ENCODE measurements around the gene MAP1B. TPM values are rescaled to one million over a fixed set of nuclear protein-coding genes. Genes with fewer than 3 reads are reported as not detected.

Gene MAP1B
- total and polyA plus RNA-seq, 10 of the 15 experiments (the other 5 are each of a cell fraction or from before 2014, with no cell fraction given), result 0.02 to 0.81 (median 0.06) TPM; not detected in 1

GRCh38 chr5:72251386-72251785 is 144.1 kb downstream of the MAP1B start (continued):
- no peak for TF ChIP-seq CEBPZ (IDR thresholded peaks at IDR 0.05; ENCODE audit: low read depth, low read length)

DNA sequence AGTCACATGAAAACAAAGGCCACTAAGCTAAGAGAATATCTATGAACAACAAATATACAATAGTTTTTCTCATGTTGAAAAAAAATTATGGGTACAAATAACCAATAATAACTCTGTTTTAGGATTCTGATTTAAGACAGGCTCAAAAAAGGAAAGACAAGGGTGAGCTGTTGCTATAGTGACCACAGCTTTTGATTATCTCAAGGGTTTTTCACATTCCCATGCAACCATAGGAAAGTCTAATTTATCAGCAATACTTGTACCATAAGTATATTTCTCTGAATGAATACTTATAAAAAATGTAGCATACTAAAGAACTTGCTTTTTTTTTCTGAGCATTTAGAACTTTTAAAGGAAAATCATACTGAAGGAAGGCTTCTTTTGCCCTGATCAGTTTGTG is 144.7 kb downstream of the MAP1B start:
- Histone ChIP-seq H3K4me3 (no peak overlapping the region), H3K79me2 (ENCODE audit: control insufficient read depth, insufficient read depth, low read length) (no peaks in the 10 kb centered on the region; the same call in none of the 2 replicates), H3K9me3 (replicated peaks; ENCODE audit: control insufficient read depth, insufficient read depth, low read length) (no peaks in the 10 kb centered on the region), H3K9ac (ENCODE audit: control insufficient read depth, insufficient read depth, low read length) (no peak overlapping the region), H3K36me3 (ENCODE audit: control insufficient read depth in 2 of 2, insufficient read depth in 2 of 2, low read length in 1 of 2) (peaks cover 3 to 5% of the 10 kb centered on the region in 2 experiments), H3K27me3 (replicated peaks in 1 of 2; ENCODE audit: control insufficient read depth in 2 of 2, insufficient read depth in 2 of 2, low read length in 1 of 2) (no peaks in the 10 kb centered on the region), H3K4me1 (ENCODE audit: control insufficient read depth, insufficient read depth, low read length) (peaks cover 2% of the 10 kb centered on the region; the same call in 1 of the 2 replicates), H2AFZ (ENCODE audit: control insufficient read depth, low read depth, low read length) (no peak overlapping the region), H4K20me1 (ENCODE audit: control insufficient read depth, insufficient read depth) (no peaks in the 10 kb centered on the region), H3K4me2 (ENCODE audit: control insufficient read depth, insufficient read depth) (no peak overlapping the region), H3K27ac (ENCODE audit: control insufficient read depth, insufficient read depth) (no peak overlapping the region)
- RAD21 ChIA-PET (ENCODE audit: unreplicated experiment), result no interaction called here
- BruUV-seq (replicated peaks), result no TSS peak
- SMC1A ChIA-PET (ENCODE audit: uncharacterized antibody, unreplicated experiment), result interaction anchor here (0.7 to 1.3 kb wide), 2 partner anchors 17 to 70 kb away, joined by 3 to 5 read pairs; no protein-coding TSS in a partner anchor
- DNase-seq (ENCODE audit: low read depth, low spot score) (no peak), FAIRE-seq (no peak), ATAC-seq (no peak)
- TF ChIP-seq CHD4 (IDR thresholded peaks at IDR 0.05) (no peak), NKRF (conservative IDR thresholded peaks at IDR 0.05) (no peak), NFIC (IDR thresholded peaks at IDR 0.05; ENCODE audit: low read depth, low read length) (no peak), STAT3 (IDR thresholded peaks at IDR 0.05; ENCODE audit: low read depth, low read length) (no peak), FOS (IDR thresholded peaks at IDR 0.05; ENCODE audit: borderline replicate concordance, extremely low read depth, insufficient read length) (no peak), ZBED1 (IDR thresholded peaks at IDR 0.05; ENCODE audit: borderline replicate concordance) (no peak), EZH2 (IDR thresholded peaks at IDR 0.05; ENCODE audit: borderline replicate concordance, control insufficient read depth, low read depth, low read length) (no peak), SMAD1 (IDR thresholded peaks at IDR 0.05; ENCODE audit: low read depth, partially characterized antibody) (no peak)
- TF ChIP-seq, protein P1, sequence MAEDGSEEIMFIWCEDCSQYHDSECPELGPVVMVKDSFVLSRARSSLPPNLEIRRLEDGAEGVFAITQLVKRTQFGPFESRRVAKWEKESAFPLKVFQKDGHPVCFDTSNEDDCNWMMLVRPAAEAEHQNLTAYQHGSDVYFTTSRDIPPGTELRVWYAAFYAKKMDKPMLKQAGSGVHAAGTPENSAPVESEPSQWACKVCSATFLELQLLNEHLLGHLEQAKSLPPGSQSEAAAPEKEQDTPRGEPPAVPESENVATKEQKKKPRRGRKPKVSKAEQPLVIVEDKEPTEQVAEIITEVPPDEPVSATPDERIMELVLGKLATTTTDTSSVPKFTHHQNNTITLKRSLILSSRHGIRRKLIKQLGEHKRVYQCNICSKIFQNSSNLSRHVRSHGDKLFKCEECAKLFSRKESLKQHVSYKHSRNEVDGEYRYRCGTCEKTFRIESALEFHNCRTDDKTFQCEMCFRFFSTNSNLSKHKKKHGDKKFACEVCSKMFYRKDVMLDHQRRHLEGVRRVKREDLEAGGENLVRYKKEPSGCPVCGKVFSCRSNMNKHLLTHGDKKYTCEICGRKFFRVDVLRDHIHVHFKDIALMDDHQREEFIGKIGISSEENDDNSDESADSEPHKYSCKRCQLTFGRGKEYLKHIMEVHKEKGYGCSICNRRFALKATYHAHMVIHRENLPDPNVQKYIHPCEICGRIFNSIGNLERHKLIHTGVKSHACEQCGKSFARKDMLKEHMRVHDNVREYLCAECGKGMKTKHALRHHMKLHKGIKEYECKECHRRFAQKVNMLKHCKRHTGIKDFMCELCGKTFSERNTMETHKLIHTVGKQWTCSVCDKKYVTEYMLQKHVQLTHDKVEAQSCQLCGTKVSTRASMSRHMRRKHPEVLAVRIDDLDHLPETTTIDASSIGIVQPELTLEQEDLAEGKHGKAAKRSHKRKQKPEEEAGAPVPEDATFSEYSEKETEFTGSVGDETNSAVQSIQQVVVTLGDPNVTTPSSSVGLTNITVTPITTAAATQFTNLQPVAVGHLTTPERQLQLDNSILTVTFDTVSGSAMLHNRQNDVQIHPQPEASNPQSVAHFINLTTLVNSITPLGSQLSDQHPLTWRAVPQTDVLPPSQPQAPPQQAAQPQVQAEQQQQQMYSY (CRISPR knock-in tag; IDR thresholded peaks at IDR 0.05), result no peak
- POLR2A ChIA-PET, result interaction anchor here (1.0 kb wide), 1 partner anchor 16 kb away, joined by 3 read pairs; no protein-coding TSS in a partner anchor
- CTCF ChIA-PET, result interaction anchor here (0.7 to 1.6 kb wide), 3 partner anchors 17 to 51 kb away, joined by 3 to 8 read pairs (median 3); no protein-coding TSS in a partner anchor
- in situ Hi-C loops (cut with MboI) (no loop called here), intact Hi-C loops (cut with micrococcal nuclease; ENCODE audit: unreplicated experiment) (no loop called here)

Data from GM12878 (cell line).